A549 (cell line): Measurements from ENCODE around the gene HES1. TPM values are rescaled to one million over a fixed set of nuclear protein-coding genes. Genes with fewer than 3 reads are reported as not detected.

Experiments used
- ATAC-seq, 2 experiments: fragments of 200-7000 bp in 1 of 2; fragments of >200 bp in 1 of 2; cut with Nextera tagmentation in 1 of 2; cut with Tn5 transposase in 1 of 2; 3 replicates each; pipeline versions ENCODE4 v1.8.0 to v1.9.1; 2018 to 2020; ENCODE audit warnings: mild to moderate bottlenecking in 1 of 2, moderate library complexity in 1 of 2
- CTCF ChIA-PET: fragments of 300-600 bp; sonication (Branson Sonifier 250); formaldehyde crosslinking; extraction: SDS; loops from one replicate; lab custom pipeline; 2021; ENCODE audit warnings: antibody characterized with exemption, inconsistent platforms; lab: Yijun Ruan, JAX
- POLR2A ChIA-PET: fragments of 350-600 bp; formaldehyde crosslinking; extraction: SDS; loops from one replicate; lab custom pipeline; 2021; ENCODE audit warnings: antibody characterized with exemption, inconsistent platforms; lab: Yijun Ruan, JAX
- DNase-seq, 2 experiments: peaks; one replicate each; pipeline versions ENCODE4 v3.0.0 to v3.0.0-alpha.2; 2011 to 2016; ENCODE audit warnings: low read depth in 1 of 2, low spot score in 1 of 2
- FAIRE-seq: peaks from 2 replicates; lab custom pipeline; 2011; peaks lifted over from hg19 to GRCh38; lab: Jason Lieb, UNC
- H3K27ac ChIP-seq, 2 experiments: fragments of >200 bp; sonication (Bioruptor Twin); formaldehyde crosslinking; 3 replicates each; pipeline ENCODE4 v1.5.1; 2016 to 2017
- H3K4me1 ChIP-seq: fragments of >200 bp; sonication (Bioruptor Twin); formaldehyde crosslinking; 3 replicates; pipeline ENCODE4 v1.6.1; 2016
- H3K4me2 ChIP-seq: fragments of >200 bp; sonication (Bioruptor Twin); formaldehyde crosslinking; 3 replicates; pipeline ENCODE4 v1.6.1; 2016
- H3K4me3 ChIP-seq: fragments of >200 bp; sonication (Bioruptor Twin); formaldehyde crosslinking; 3 replicates; pipeline ENCODE4 v1.5.1; 2016
- H3K9me3 ChIP-seq: fragments of >200 bp; sonication (Bioruptor Twin); formaldehyde crosslinking; 3 replicates; pipeline ENCODE4 v1.6.1; 2016
- CBX2 ChIP-seq: fragments of 200-600 bp; sonication (generic); IDR thresholded peaks from 2 replicates; pipeline ENCODE4 v1.6.1; 2016; ENCODE audit warnings: low read depth, mild to moderate bottlenecking, borderline replicate concordance
- CBX8 ChIP-seq: fragments of 200-600 bp; sonication (generic); IDR thresholded peaks from 2 replicates; pipeline ENCODE4 v1.6.1; 2016
- CHD2 ChIP-seq: fragments of 150-350 bp; IDR thresholded peaks from 2 replicates; pipeline ENCODE4 v1.6.1; 2014; ENCODE audit warnings: low read length; ENCODE audit not compliant: partially characterized antibody
- EHF ChIP-seq: fragments of 250-450 bp; sonication (Bioruptor Pico); IDR thresholded peaks from 2 replicates; pipeline ENCODE4 v1.5.0; 2020; ENCODE audit warnings: mild to moderate bottlenecking
- ESRRA ChIP-seq: fragments of 150-350 bp; IDR thresholded peaks from 2 replicates; pipeline ENCODE4 v1.6.1; 2014; ENCODE audit warnings: mild to moderate bottlenecking, low read length, borderline replicate concordance
- FOSL2 ChIP-seq, 2 experiments: fragments of 450-650 bp in 1 of 2; fragments of >200 bp in 1 of 2; sonication (Bioruptor Twin) in 1 of 2; formaldehyde crosslinking; IDR thresholded peaks; 2 replicates each; pipeline versions ENCODE4 v1.5.0 to v1.6.1; 2016 to 2020; ENCODE audit warnings: mild to moderate bottlenecking in 1 of 2, moderate library complexity in 1 of 2
- GATA3 ChIP-seq: IDR thresholded peaks from 2 replicates; pipeline ENCODE4 v1.6.1; 2012; ENCODE audit warnings: borderline replicate concordance
- HDAC2 ChIP-seq: fragments of 200-600 bp; sonication (generic); IDR thresholded peaks from 2 replicates; pipeline ENCODE4 v1.6.1; 2016
- JUN ChIP-seq, 2 experiments: fragments of >200 bp; sonication (Bioruptor Twin); formaldehyde crosslinking; IDR thresholded peaks; 2 replicates in 1 of 2; 3 replicates in 1 of 2; pipeline ENCODE4 v1.6.1; 2016 to 2017
- KDM1A ChIP-seq: fragments of 200-600 bp; sonication (generic); IDR thresholded peaks from 2 replicates; pipeline ENCODE4 v1.6.1; 2016; ENCODE audit warnings: low read depth, mild to moderate bottlenecking
- MAFK ChIP-seq: fragments of 450-650 bp; IDR thresholded peaks from 2 replicates; pipeline ENCODE4 v1.6.1; 2014; ENCODE audit not compliant: partially characterized antibody
- MAX ChIP-seq: IDR thresholded peaks from 2 replicates; pipeline ENCODE4 v1.6.1; 2012
- NFE2L2 ChIP-seq: fragments of 150-350 bp; conservative IDR thresholded peaks from 2 replicates; pipeline ENCODE4 v1.6.1; 2014; ENCODE audit warnings: low read length
- PHF8 ChIP-seq: fragments of 200-600 bp; sonication (generic); IDR thresholded peaks from 2 replicates; pipeline ENCODE4 v1.6.1; 2016; ENCODE audit warnings: low read depth, mild to moderate bottlenecking, antibody characterized with exemption, moderate library complexity, borderline replicate concordance
- POLR2A ChIP-seq: IDR thresholded peaks from 2 replicates; pipeline ENCODE4 v1.6.1; 2012; ENCODE audit warnings: mild to moderate bottlenecking, low read length
- POLR2AphosphoS2 ChIP-seq: conservative IDR thresholded peaks from 2 replicates; pipeline ENCODE4 v1.6.1; 2012; ENCODE audit warnings: low read length, improper control_type of control experiment, inconsistent platforms
- REST ChIP-seq: fragments of 200-600 bp; sonication (generic); IDR thresholded peaks from 2 replicates; pipeline ENCODE4 v1.6.1; 2016; ENCODE audit warnings: antibody characterized with exemption, mild to moderate bottlenecking, moderate library complexity
- RFX5 ChIP-seq: fragments of 450-650 bp; IDR thresholded peaks from 2 replicates; pipeline ENCODE4 v1.7.1; 2014; ENCODE audit warnings: antibody characterized with exemption, mild to moderate bottlenecking, moderate library complexity
- ZFP36 ChIP-seq: fragments of 450-650 bp; IDR thresholded peaks from 2 replicates; pipeline ENCODE4 v1.6.1; 2014; ENCODE audit warnings: borderline replicate concordance; ENCODE audit not compliant: partially characterized antibody
- WGBS: methylation state at CpG from one replicate; pipeline ENCODE4 v1.1.6; 2017; ENCODE audit errors: missing lambda C conversion rate; 5-methylcytosine and 5-hydroxymethylcytosine counted together
- polyA plus RNA-seq, 4 experiments: library from polyadenylated mRNA; depleted of rRNA in 3 of 4; stranded (reverse); fragments of >200 nt; fragmentation: RNase III in 1 of 4; extraction: RNeasy Plus Mini Kit Qiagen cat#74134 plus additional on column Dnase treatment in 1 of 4; gene quantifications; 2 replicates in 3 of 4; 3 replicates in 1 of 4; pipeline ENCODE4 v1.2.3, GENCODE V29; 2011 to 2017
- TF ChIP-seq, protein P1 (sequence below): fragments of 250-450 bp; sonication (Bioruptor Pico); IDR thresholded peaks from 2 replicates; pipeline ENCODE4 v1.5.0; 2020; ENCODE audit warnings: low read depth, mild to moderate bottlenecking, moderate library complexity
- TF ChIP-seq, protein P2 (sequence below): fragments of 150-350 bp; IDR thresholded peaks from 2 replicates; pipeline ENCODE4 v1.6.1; 2014; ENCODE audit warnings: low read depth, mild to moderate bottlenecking, low read length

The HES1 gene
- polyA plus RNA-seq, 2 of the 4 experiments (the other 2 are of a cell fraction) = 8.3 to 66.6 TPM

DNA sequence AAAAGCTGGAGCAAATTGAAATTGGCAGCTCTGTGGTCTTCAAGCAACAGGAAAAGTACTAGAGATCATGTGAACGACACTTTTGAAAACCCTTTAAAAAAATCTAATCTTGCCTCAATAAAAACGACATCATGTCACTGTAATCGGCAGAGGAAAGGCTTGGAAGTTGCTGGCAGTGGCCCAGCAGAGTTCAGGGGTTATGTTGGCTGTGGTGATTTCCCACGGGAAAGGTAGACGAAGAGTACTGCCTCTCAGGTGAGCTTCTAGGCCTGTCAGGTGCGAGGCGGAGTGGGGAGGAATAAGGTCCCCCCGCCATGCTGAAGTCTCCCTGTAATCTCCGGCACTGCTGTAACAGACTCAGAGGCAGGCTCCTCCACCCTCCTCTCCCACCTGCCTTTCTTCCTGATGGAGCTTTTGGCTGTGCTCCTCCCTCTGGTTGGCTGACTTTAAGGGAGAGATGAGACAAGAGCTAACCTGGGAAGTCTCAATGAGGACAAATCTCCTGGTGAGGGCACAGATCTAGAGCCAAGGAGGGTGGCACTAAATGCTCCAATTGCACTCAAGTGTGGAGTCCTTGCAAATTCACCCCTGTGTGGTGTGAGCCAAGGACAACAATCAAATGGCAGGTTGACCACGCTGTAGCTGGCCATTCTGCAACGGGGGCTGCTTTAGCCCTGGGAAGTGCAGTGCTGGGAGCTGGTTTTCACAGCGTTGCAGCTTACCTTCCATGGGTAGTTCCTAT is 18.7 kb upstream of the HES1 start:
- Histone ChIP-seq H3K27ac (peak overlapping the region in 1 of 2 experiments; percentile 39; a peak in 3 of 6 replicates), H3K4me2 (no peak overlapping the region), H3K4me1 (peaks cover 29% of the 10 kb centered on the region), H3K9me3 (no peaks in the 10 kb centered on the region), H3K4me3 (no peak overlapping the region)
- whole genome bisulfite sequencing = 80% methylated on average over 10 of the region's 12 CpGs
- DNase-seq (no peak), FAIRE-seq (no peak), ATAC-seq (no peak)
- TF ChIP-seq EHF (CRISPR knock-in tag) (no peak), HDAC2 (no peak), RFX5 (no peak), NFE2L2 (no peak), ZFP36 (no peak), GATA3 (no peak), MAX (no peak), REST (no peak), JUN (IDR thresholded peaks at IDR 0.05) (no peak), ESRRA (no peak)
- POLR2A ChIA-PET = no interaction called here
- CTCF ChIA-PET = interaction anchor here (1.3 kb wide), 1 partner anchor 198 kb away, joined by 3 read pairs; no protein-coding TSS in a partner anchor

DNA sequence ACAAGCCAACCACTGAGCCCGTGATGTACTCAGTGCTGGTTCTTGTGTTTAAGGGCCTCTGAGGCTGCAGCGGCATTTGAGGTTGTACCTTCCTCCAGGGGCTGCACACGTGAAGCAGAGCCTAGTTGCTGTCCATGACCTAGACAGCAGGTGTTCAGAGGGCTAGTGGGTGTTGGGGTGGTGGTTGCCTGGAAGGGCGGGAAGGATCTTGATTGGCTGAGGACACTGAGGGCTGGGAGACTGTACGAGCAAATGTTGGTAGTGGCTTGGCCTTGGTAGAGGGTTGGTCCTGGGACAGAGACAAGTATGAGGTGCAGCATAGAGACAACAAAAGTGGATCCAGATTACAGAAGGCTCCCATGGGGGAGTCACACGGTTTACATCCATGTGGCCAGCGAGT is 17.0 kb upstream of the HES1 start:
- no peaks in the 10 kb centered on the region for H3K9me3 ChIP-seq
- WGBS = 95% methylated on average over 7 of the region's 7 CpGs
- ATAC-seq (no peak), FAIRE-seq (no peak), DNase-seq (no peak)
- no peak overlapping the region for H3K4me3 ChIP-seq
- CTCF ChIA-PET = no interaction called here
- no peak overlapping the region for H3K4me2 ChIP-seq
- POLR2A ChIA-PET = no interaction called here
- peaks cover 25% of the 10 kb centered on the region for H3K4me1 ChIP-seq
- TF ChIP-seq CBX2 (no peak), HDAC2 (no peak), POLR2AphosphoS2 (no peak), FOSL2 (IDR thresholded peaks at IDR 0.05) (no peak), FOSL2 (CRISPR knock-in tag; IDR thresholded peaks at IDR 0.05) (no peak), MAFK (no peak), EHF (CRISPR knock-in tag) (no peak), CHD2 (no peak), PHF8 (no peak), POLR2A (no peak), KDM1A (no peak), CBX8 (no peak)
- TF ChIP-seq, protein P1, sequence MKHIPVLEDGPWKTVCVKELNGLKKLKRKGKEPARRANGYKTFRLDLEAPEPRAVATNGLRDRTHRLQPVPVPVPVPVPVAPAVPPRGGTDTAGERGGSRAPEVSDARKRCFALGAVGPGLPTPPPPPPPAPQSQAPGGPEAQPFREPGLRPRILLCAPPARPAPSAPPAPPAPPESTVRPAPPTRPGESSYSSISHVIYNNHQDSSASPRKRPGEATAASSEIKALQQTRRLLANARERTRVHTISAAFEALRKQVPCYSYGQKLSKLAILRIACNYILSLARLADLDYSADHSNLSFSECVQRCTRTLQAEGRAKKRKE (CRISPR knock-in tag) = no peak
- TF ChIP-seq, protein P2, sequence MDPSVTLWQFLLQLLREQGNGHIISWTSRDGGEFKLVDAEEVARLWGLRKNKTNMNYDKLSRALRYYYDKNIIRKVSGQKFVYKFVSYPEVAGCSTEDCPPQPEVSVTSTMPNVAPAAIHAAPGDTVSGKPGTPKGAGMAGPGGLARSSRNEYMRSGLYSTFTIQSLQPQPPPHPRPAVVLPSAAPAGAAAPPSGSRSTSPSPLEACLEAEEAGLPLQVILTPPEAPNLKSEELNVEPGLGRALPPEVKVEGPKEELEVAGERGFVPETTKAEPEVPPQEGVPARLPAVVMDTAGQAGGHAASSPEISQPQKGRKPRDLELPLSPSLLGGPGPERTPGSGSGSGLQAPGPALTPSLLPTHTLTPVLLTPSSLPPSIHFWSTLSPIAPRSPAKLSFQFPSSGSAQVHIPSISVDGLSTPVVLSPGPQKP = no peak
- no peak overlapping the region for H3K27ac ChIP-seq
